H9 (cell line): ENCODE measurements around the gene CHCHD3. TPM values are rescaled to one million over a fixed set of nuclear protein-coding genes. Genes with fewer than 3 reads are reported as not detected.

ENCODE experiments used
- DNase-seq: peaks from one replicate; pipeline ENCODE4 v3.0.0-alpha.2; 2017
- H2AFZ ChIP-seq: one replicate; pipeline ENCODE4 v1.6.1; 2013; ENCODE audit warnings: mild to moderate bottlenecking, low read length, control low read depth, moderate library complexity
- H2AK5ac ChIP-seq: 2 replicates; pipeline ENCODE4 v1.6.1; 2013; ENCODE audit warnings: low read length, control low read depth, mixed read lengths; ENCODE audit not compliant: insufficient read length
- H2BK120ac ChIP-seq: one replicate; pipeline ENCODE4 v1.6.1; 2013; ENCODE audit warnings: low read depth, mild to moderate bottlenecking, low read length, control low read depth, inconsistent platforms; ENCODE audit not compliant: poor library complexity, severe bottlenecking
- H2BK12ac ChIP-seq: 2 replicates; pipeline ENCODE4 v1.6.1; 2013; ENCODE audit warnings: low read length, control low read depth, mixed read lengths, low read depth; ENCODE audit not compliant: insufficient read length
- H2BK15ac ChIP-seq: 2 replicates; pipeline ENCODE4 v1.6.1; 2013; ENCODE audit warnings: low read depth, low read length, control low read depth
- H2BK20ac ChIP-seq: one replicate; pipeline ENCODE4 v1.6.1; 2013; ENCODE audit warnings: low read depth, mild to moderate bottlenecking, low read length, control low read depth, inconsistent platforms; ENCODE audit not compliant: poor library complexity, severe bottlenecking
- H2BK5ac ChIP-seq: 2 replicates; pipeline ENCODE4 v1.6.1; 2013; ENCODE audit warnings: low read length, control low read depth, mixed read lengths; ENCODE audit not compliant: insufficient read length
- H3K14ac ChIP-seq: 2 replicates; pipeline ENCODE4 v1.6.1; 2013; ENCODE audit warnings: low read length, control low read depth; ENCODE audit not compliant: insufficient read depth
- H3K18ac ChIP-seq: 2 replicates; pipeline ENCODE4 v1.6.1; 2013; ENCODE audit warnings: low read depth, mild to moderate bottlenecking, mixed read lengths, low read length, control low read depth; ENCODE audit not compliant: insufficient read length
- H3K23ac ChIP-seq: 2 replicates; pipeline ENCODE4 v1.6.1; 2013; ENCODE audit warnings: low read length, control low read depth, mixed read lengths, low read depth; ENCODE audit not compliant: insufficient read length
- H3K23me2 ChIP-seq: 2 replicates; pipeline ENCODE4 v1.6.1; 2013; ENCODE audit warnings: low read depth, mild to moderate bottlenecking, mixed read lengths, low read length, control low read depth; ENCODE audit not compliant: insufficient read length, poor library complexity, severe bottlenecking
- H3K27ac ChIP-seq: 2 replicates; pipeline ENCODE4 v1.5.1; 2013; ENCODE audit warnings: low read length, control low read depth, mixed read lengths, low read depth; ENCODE audit not compliant: insufficient read length
- H3K27me3 ChIP-seq: 2 replicates; pipeline ENCODE4 v1.6.1; 2013; ENCODE audit warnings: low read length, control low read depth, inconsistent platforms; ENCODE audit not compliant: insufficient read depth
- H3K4ac ChIP-seq: 2 replicates; pipeline ENCODE4 v1.6.1; 2013; ENCODE audit warnings: low read depth, mild to moderate bottlenecking, control low read depth, inconsistent platforms, low read length, moderate library complexity
- H3K4me1 ChIP-seq: 2 replicates; pipeline ENCODE4 v1.6.1; 2013; ENCODE audit warnings: low read length, control low read depth, inconsistent platforms; ENCODE audit not compliant: insufficient read depth
- H3K4me2 ChIP-seq: 2 replicates; pipeline ENCODE4 v1.6.1; 2013; ENCODE audit warnings: low read length, control low read depth, mixed read lengths; ENCODE audit not compliant: insufficient read length, insufficient read depth
- H3K56ac ChIP-seq: 2 replicates; pipeline ENCODE4 v1.6.1; 2013; ENCODE audit warnings: low read depth, mild to moderate bottlenecking, mixed read lengths, low read length, control low read depth; ENCODE audit not compliant: insufficient read length
- H3K79me1 ChIP-seq: 2 replicates; pipeline ENCODE4 v1.6.1; 2013; ENCODE audit warnings: low read depth, mild to moderate bottlenecking, moderate library complexity, low read length, control low read depth, inconsistent platforms; ENCODE audit not compliant: insufficient read depth, poor library complexity, severe bottlenecking
- H3K79me2 ChIP-seq: 2 replicates; pipeline ENCODE4 v1.6.1; 2013; ENCODE audit warnings: low read length, control low read depth, inconsistent platforms; ENCODE audit not compliant: insufficient read depth
- H3K9ac ChIP-seq: 2 replicates; pipeline ENCODE4 v1.6.1; 2013; ENCODE audit warnings: low read length, control low read depth, mixed read lengths; ENCODE audit not compliant: insufficient read length; ENCODE audit errors: extremely low read depth
- H3K9me3 ChIP-seq: one replicate; pipeline ENCODE4 v1.6.1; 2013; ENCODE audit warnings: low read depth, low read length, inconsistent platforms; ENCODE audit not compliant: control insufficient read depth
- H3T11ph ChIP-seq: one replicate; pipeline ENCODE4 v1.6.1; 2013; ENCODE audit warnings: mild to moderate bottlenecking, low read length, control low read depth, inconsistent platforms
- H4K20me1 ChIP-seq: one replicate; pipeline ENCODE4 v1.6.1; 2013; ENCODE audit not compliant: control insufficient read depth, insufficient read length, insufficient read depth
- H4K5ac ChIP-seq: 2 replicates; pipeline ENCODE4 v1.6.1; 2013; ENCODE audit warnings: low read depth, mild to moderate bottlenecking, mixed read lengths, low read length, control low read depth; ENCODE audit not compliant: insufficient read length
- H4K8ac ChIP-seq: replicated peaks from 2 replicates; pipeline ENCODE4 v1.6.1; 2013; ENCODE audit warnings: low read length, control low read depth, mixed read lengths, low read depth; ENCODE audit not compliant: insufficient read length
- H4K91ac ChIP-seq: 2 replicates; pipeline ENCODE4 v1.6.1; 2013; ENCODE audit warnings: low read depth, mild to moderate bottlenecking, moderate library complexity, mixed read lengths, low read length, control low read depth; ENCODE audit not compliant: insufficient read length
- H3K27ac Mint-ChIP-seq, 3 experiments: 2 replicates in 2 of 3; 3 replicates in 1 of 3; pipeline ENCODE4 v1.8.0; 2020 to 2021; ENCODE audit warnings: mixed read lengths in 3 of 3, mild to moderate bottlenecking in 1 of 3, moderate library complexity in 1 of 3
- H3K27me3 Mint-ChIP-seq: 2 replicates; pipeline ENCODE4 v1.8.0; 2021; ENCODE audit warnings: low read depth, mild to moderate bottlenecking, moderate library complexity, mixed read lengths
- H3K36me3 Mint-ChIP-seq, 3 experiments: 2 replicates in 2 of 3; 3 replicates in 1 of 3; pipeline ENCODE4 v1.8.0; 2020 to 2021; ENCODE audit warnings: low read depth in 3 of 3, mixed read lengths in 3 of 3; ENCODE audit not compliant: insufficient read depth in 1 of 3
- H3K4me1 Mint-ChIP-seq, 2 experiments: 2 replicates each; pipeline ENCODE4 v1.8.0; 2020; ENCODE audit warnings: mixed read lengths in 2 of 2
- H3K4me3 Mint-ChIP-seq, 2 experiments: 2 replicates in 1 of 2; 3 replicates in 1 of 2; pipeline ENCODE4 v1.8.0; 2020 to 2021; ENCODE audit warnings: mild to moderate bottlenecking in 2 of 2, mixed read lengths in 2 of 2, moderate library complexity in 1 of 2
- H3K9me3 Mint-ChIP-seq, 2 experiments: 2 replicates in 1 of 2; 3 replicates in 1 of 2; pipeline ENCODE4 v1.8.0; 2020; ENCODE audit warnings: mild to moderate bottlenecking in 2 of 2, mixed read lengths in 2 of 2, moderate library complexity in 1 of 2
- WGBS: extraction: QIAGEN DNeasy Blood & Tissue Kit; methylation state at CpG from one replicate; pipeline ENCODE4 v1.1.7; 2013; ENCODE audit warnings: missing lambda C conversion rate, low lambda C conversion rate, mixed read lengths; ENCODE audit not compliant: insufficient read length; ENCODE audit errors: extremely low coverage; 5-methylcytosine and 5-hydroxymethylcytosine counted together
- total RNA-seq: library from RNA; stranded (reverse); gene quantifications from 2 replicates; pipeline ENCODE4 v1.2.1, GENCODE V29; 2021
- TF ChIP-seq, protein P1 (sequence below): fragments of 200-600 bp; sonication (generic); conservative IDR thresholded peaks from 3 replicates; pipeline ENCODE4 v1.8.0; 2021; ENCODE audit warnings: antibody characterized with exemption, mild to moderate bottlenecking

The CHCHD3 gene
- total RNA-seq, 1 experiment from 2014 or later, result 104 TPM

DNA sequence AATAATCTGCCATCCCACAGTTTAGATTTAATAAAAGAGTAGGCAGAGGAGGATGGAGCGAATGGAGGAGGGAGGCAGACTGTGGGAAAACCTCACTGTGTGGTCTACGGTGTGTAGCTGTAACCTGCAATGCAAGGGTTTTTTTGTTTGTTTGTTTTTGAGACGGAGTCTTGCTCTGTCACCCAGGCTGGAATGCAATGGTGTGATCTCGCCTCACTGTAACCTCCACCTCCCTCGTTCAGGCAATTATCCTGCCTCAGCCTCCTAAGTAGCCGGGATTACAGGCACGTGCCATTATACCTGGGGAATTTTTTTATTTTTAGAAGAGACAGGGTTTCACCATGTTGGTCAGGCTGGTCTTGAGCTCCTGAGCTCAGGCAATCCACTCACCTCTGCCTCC is 321.0 kb downstream of the CHCHD3 start:
- Histone ChIP-seq H3K79me1 (no peaks in the 10 kb centered on the region), H2BK120ac (no peak overlapping the region), H3K23ac (no peak overlapping the region), H3T11ph (no peak overlapping the region), H2BK20ac (no peak overlapping the region), H4K5ac (no peak overlapping the region), H3K4ac (no peak overlapping the region), H3K23me2 (no peaks in the 10 kb centered on the region), H3K27ac (no peak overlapping the region), H3K4me2 (no peak overlapping the region), H2BK12ac (no peak overlapping the region), H3K79me2 (no peaks in the 10 kb centered on the region), H4K20me1 (no peaks in the 10 kb centered on the region), H3K14ac (no peak overlapping the region), H2AFZ (no peak overlapping the region), H3K9ac (no peak overlapping the region), H3K27me3 (no peaks in the 10 kb centered on the region), H3K56ac (no peak overlapping the region), H3K9me3 (no peaks in the 10 kb centered on the region), H2BK5ac (no peak overlapping the region), H4K8ac (no peak overlapping the region), H2BK15ac (no peak overlapping the region), H3K18ac (no peak overlapping the region), H2AK5ac (no peak overlapping the region), H4K91ac (no peak overlapping the region), H3K4me1 (0 out of 2 replicates have a peak, but pooled peaks cover 2% of the 10 kb centered on the region)
- Mint-ChIP-seq H3K27me3 (no peaks in the 10 kb centered on the region; the same call in none of the 2 replicates), H3K27ac (0 out of 7 replicates have a peak overlapping the region, but pooled peaks of 1 of the 3 experiments have one; percentile 20), H3K4me1 (peaks cover 6 to 13% of the 10 kb centered on the region in 2 experiments; a peak in 2 of 4 replicates), H3K4me3 (no peak overlapping the region), H3K9me3 (peaks cover 7 to 13% of the 10 kb centered on the region in 2 experiments), H3K36me3 (peaks cover 0 to 9% (median 7%) of the 10 kb centered on the region in 3 experiments; a peak in 5 of 7 replicates)
- no CpG with 5 or more reads among the region's 7 CpGs for WGBS
- no peak for DNase-seq
- TF ChIP-seq, protein P1, sequence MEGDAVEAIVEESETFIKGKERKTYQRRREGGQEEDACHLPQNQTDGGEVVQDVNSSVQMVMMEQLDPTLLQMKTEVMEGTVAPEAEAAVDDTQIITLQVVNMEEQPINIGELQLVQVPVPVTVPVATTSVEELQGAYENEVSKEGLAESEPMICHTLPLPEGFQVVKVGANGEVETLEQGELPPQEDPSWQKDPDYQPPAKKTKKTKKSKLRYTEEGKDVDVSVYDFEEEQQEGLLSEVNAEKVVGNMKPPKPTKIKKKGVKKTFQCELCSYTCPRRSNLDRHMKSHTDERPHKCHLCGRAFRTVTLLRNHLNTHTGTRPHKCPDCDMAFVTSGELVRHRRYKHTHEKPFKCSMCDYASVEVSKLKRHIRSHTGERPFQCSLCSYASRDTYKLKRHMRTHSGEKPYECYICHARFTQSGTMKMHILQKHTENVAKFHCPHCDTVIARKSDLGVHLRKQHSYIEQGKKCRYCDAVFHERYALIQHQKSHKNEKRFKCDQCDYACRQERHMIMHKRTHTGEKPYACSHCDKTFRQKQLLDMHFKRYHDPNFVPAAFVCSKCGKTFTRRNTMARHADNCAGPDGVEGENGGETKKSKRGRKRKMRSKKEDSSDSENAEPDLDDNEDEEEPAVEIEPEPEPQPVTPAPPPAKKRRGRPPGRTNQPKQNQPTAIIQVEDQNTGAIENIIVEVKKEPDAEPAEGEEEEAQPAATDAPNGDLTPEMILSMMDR, result no peak
